Activated T-cell treated with anti-CD3 and anti-CD28 coated beads for 4 hours (primary cell): ENCODE results near the gene FEZF2.

Source experiments
- DNase-seq: peaks from one replicate; pipeline ENCODE4 v3.0.0-alpha.2; 2020

FEZF2 gene

GRCh38 chr3:62373215-62373614 is at the start of gene FEZF2:
Gene FEZF2 (minus strand): TSS chr3:62373550. CDS start chr3:62372868, 682 bp downstream.
- no peak for DNase-seq

DNA sequence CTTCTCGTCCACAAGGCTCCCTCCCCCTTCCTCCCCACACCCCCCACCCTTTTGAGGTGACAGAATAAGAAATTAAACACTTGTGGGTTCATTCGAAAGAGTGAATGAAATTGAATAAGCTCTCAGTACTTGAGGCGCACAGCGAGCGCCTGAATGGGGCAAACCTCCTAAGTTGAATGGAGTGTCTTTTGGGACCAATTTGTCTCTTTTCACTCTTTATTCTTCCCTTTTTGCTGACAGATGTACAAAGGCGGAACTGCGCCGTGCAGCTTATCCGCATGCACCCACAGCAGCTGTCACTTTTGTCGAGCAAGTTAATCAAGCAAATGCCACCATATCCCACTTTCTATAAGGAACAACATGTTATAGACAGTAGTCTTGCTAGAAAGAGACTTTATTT is 47.9 kb upstream of the FEZF2 start:
- no peak for DNase-seq

- no peak for DNase-seq
These were observed 42.8 kb upstream of the FEZF2 start for GRCh38 chr3:62416144-62416543.

DNA sequence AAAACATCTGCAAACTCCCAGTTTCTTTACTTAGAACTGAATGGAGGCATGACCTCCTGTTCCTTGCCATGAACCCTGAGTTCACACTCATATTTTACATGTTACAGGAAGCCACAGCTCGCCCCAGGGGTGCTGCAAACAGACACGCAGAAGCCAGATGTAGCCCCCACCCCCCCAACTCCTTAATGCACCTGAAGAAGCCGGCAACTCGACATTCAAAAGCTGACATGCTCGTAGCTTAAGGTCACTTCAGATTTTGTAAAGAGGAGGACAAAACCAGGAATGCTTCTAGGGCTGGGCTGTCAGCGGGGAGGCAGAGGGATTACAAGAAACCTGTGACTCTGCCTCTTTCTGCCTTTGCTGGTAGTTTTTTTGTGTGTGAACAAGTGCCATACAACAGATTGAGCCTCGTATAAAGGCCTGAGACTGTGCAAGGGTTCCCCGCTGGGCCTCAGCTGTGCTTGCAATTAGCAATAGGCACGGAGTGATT is 42.0 kb upstream of the FEZF2 start:
- no peak for DNase-seq

GRCh38 chr3:62414786-62415185 is 41.4 kb upstream of the FEZF2 start:
- no peak for DNase-seq

- DNase-seq: no peak
These were observed 40.3 kb upstream of the FEZF2 start for GRCh38 chr3:62413687-62414086.

- DNase-seq: no peak
These were observed 33.6 kb upstream of the FEZF2 start for GRCh38 chr3:62406945-62407344.

- no peak for DNase-seq
These were observed 32.2 kb upstream of the FEZF2 start for GRCh38 chr3:62405566-62405965.

GRCh38 chr3:62405135-62405534 is 31.8 kb upstream of the FEZF2 start:
- DNase-seq: no peak

- no peak for DNase-seq
These were observed 31.0 kb upstream of the FEZF2 start for GRCh38 chr3:62404321-62404720.

GRCh38 chr3:62403765-62404164 is 30.4 kb upstream of the FEZF2 start:
- no peak for DNase-seq

DNA sequence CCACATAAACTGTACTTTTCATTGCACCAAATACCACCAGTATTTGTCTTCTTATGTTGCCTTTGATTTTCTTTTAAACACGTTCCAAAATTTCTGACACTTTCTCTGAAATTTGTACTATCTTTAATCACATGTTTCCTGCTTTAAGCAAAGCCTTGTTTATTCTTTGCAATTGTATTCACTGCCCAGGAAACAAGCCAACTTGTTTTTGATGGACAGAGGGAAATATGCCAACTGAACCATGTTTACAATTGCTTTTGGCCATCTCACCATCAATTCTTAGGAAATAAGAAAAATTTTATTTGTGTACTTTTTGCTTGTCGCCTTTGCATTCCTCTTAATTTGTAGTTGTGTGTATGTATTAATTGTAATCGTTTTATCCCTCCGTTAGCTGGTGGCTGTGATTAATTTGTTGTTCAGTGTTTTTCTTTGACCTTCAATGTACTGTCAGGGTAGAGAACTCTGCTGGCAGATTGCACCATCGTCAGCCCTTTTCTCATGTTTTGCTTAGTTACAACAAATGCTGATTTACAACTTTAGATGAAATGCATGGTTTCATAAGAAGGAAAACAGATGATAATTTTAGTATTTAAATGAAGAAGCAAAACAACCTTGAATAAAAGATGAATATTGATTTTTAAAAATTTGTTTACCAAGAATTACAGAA is 19.4 kb upstream of the FEZF2 start:
- DNase-seq: no peak

GRCh38 chr3:62387251-62387650 is 13.9 kb upstream of the FEZF2 start:
- DNase-seq: no peak

DNA sequence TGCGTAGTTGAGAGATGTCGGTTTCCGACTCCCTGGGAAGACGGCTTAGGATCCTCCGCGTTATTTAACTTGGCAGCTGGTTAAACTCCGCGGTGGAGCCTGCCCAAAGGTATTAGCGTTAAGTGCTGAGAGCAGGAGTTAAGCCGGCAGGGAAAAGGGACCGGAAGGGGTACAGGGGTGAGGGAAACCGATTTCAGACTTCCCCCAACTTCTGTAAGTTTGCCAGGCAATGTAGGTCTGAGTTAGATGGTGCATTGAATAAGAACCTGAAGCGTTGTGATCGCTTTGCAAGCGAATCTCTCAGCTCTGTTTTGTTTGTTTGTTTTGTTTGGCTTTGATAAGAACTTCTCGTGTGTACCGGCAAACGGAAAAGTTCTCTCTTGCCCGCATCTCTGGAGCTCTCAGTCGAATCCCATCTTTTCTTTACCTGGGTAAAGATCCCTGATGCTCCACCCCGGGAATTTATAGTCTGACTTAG is 6.0 kb upstream of the FEZF2 start:
- no peak for DNase-seq

- DNase-seq: no peak
These were observed 5.6 kb upstream of the FEZF2 start for GRCh38 chr3:62378921-62379320.

GRCh38 chr3:62378311-62378789 is 5.0 kb upstream of the FEZF2 start:
- DNase-seq: no peak

DNA sequence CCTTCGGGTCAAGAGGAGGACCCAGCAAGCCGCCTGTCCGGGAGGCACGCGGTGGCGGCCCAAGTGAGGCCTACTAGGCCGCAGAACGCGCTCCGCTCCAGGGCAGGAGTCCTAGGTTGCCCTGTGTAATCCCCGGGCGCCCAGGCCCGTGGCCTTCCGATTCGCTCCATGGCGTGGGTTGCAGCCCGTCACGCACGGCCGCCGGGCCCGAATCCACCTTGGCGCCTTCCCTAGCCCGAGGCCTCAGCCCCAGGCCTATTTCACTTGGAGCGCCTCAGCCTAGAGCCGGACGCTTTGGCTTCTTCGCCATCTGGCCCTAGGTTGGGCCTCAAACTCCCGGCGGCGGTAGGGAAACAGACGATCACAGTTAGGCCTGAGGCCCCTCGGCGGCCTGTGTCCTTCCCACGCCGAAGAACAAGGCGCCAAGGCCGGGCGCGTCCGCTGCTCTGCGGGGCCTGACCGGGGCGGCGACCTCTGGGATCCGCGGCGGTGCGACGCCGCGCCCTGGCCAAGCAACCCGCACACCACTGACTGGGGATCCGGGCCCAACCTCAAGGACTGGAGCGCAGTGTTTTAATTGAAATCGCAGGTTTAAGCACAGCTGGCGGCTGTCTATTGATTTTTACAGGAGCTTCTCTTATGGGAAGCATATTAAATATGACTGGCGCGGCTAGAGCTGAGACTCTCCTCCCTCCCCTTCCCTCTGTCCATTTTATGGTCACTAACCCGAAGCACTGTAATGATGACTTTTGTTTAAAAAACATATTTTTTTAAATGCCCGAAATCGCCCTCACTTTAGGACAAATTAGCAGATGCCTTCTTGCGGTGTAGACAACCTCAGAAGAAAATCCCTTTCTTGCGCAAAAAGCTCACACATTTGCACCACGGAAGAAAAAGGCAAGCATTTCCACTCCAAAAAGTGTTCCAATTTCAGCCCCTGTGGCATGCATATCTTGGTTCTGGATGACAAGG is 3.8 kb upstream of the FEZF2 start:
- DNase-seq: no peak

GRCh38 chr3:62376454-62376720 is 3.0 kb upstream of the FEZF2 start:
- no peak for DNase-seq

GRCh38 chr3:62375655-62376453 is 2.5 kb upstream of the FEZF2 start:
- DNase-seq: no peak

DNA sequence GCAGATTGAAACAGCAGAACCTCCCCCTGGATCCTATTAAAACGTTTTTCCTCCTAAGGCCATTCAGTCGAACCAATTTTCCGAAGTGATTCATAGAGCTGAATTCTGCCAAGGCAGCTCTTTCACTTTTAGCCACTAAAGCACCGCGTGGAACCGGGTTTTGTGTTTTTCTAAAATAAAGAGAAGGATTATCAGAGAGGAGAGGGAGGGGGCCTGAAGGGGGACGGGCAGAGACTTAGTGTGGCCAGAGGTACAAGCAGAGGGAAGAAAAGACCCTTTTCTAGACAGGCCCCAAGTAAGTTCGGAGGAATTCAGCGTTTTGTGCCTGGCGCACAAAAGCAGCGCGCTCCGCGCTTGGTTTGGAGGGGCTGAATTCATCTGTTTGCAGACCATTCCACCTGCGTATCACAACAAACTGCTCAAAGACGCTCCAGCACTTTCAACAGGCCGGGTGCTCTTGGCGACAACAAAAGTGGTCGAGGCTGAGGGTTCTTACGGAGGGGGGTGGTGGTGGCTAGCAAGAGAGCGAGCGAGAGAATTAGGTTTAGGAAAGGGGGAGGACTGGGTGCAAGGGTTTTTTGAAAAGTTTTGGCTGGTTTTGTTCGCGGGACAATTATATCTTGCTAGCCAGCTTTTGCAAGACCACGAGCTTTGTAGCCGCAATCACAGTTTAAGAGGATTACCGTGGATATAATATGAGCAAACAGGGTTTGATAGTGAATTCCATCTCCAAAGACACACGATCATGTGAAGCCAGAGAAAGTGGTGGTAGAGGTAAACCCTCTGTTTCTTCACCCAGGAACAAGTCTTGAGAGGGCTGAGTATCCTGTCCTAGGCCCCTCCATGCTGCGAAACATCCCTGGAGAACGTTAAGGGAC is 1.2 kb upstream of the FEZF2 start:
- no peak for DNase-seq

DNA sequence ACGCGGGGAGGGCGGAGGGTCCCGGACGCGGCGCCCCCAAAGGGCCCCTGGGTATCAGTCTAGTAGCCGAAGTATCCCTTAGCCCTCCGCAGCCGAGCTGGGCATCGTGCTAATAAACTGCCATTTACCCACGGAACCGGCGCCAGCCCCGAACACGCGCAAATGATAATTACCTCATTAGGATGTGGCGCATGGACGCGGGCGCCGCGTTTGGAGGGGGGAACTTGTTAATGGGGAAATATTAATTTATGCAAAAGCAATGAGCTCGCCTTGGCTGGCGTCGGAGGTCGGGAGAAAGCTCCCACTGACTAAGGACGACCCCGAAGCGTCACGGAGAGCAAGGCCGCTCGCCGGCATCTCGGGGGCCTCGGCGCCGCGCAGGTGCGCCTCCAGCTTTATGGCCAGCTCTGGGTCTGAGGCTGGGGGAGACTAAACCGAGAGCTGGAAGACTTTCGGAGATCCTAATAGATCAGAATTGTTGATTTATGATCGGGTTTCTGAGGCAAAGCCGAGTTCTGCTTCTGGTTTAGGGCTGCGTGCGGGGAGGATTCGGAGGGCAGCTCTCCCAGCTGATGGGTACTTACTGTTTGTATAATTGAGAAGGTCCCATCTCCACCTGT is 474 bp upstream of the FEZF2 start:
- no peak for DNase-seq

DNA sequence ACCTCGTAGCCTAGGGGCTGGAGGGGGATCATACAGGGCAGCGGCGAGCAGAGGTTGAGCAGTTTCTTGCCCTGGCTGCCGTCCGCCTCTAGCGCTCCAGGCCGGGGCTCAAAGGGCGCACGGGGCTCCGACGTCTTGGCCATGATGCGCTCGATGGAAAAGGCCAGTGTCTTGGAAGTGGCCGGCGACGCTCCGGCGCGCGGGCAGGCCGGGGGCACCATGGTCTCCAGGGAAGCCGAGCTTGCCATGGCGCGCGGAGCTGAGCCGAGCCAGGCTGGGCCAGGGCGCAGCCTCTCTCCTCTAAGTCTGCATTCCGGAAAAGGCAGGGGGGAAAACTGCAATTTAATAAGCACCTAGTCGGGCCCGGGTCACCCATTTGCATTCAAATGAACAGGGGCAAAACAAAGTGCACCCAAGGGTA is 719 bp downstream of the FEZF2 start:
- DNase-seq: no peak
